ENCODE measurements around the gene CAPN14.

CAPN14 gene

GRCh38 chr2:31247711-31248110 is 30.4 kb upstream of the CAPN14 start:
- H3K9me2 ChIP-seq (replicated peaks; ENCODE audit: insufficient read depth, low read length), result no peaks in the 10 kb centered on the region
- H3F3A ChIP-seq (ENCODE audit: insufficient read depth, low read length), result no peaks in the 10 kb centered on the region
- DNase-seq, result no peak
- H3K36me3 ChIP-seq (replicated peaks; ENCODE audit: insufficient read depth, low read length), result no peaks in the 10 kb centered on the region
- peaks cover 6% of the 10 kb centered on the region; the same call in 1 of the 2 replicates for H3K4me1 ChIP-seq (ENCODE audit: low read length)
- no peak overlapping the region for H3K27ac ChIP-seq (ENCODE audit: low read length)
- no peak overlapping the region for H2AFZ ChIP-seq (ENCODE audit: low read length)
- H3K27me3 ChIP-seq (replicated peaks; ENCODE audit: insufficient read depth, low read length), result no peaks in the 10 kb centered on the region
- no peaks in the 10 kb centered on the region for H4K20me1 ChIP-seq (ENCODE audit: insufficient read depth, low read length)
- H3K9ac ChIP-seq (ENCODE audit: low read length), result no peak overlapping the region
- no peaks in the 10 kb centered on the region for H3K79me2 ChIP-seq (ENCODE audit: low read length)
- TF ChIP-seq CTCF (IDR thresholded peaks at IDR 0.05; ENCODE audit: low read length) (no peak), EZH2phosphoT487 (IDR thresholded peaks at IDR 0.05; ENCODE audit: low read length) (no peak), EZH2 (optimal IDR thresholded peaks at IDR 0.05; ENCODE audit: low read depth, low read length) (no peak)
- no peak overlapping the region for H3K4me3 ChIP-seq (ENCODE audit: low read length)
- H3K4me2 ChIP-seq (ENCODE audit: low read depth, low read length), result no peak overlapping the region
- no peaks in the 10 kb centered on the region for H3K9me3 ChIP-seq (replicated peaks; ENCODE audit: insufficient read depth, low read length)

- no peak overlapping the region for H2AFZ ChIP-seq (ENCODE audit: low read length)
- no peak overlapping the region for H3K27ac ChIP-seq (ENCODE audit: low read length)
- TF ChIP-seq EZH2phosphoT487 (IDR thresholded peaks at IDR 0.05; ENCODE audit: low read length) (no peak), CTCF (IDR thresholded peaks at IDR 0.05; ENCODE audit: low read length) (no peak), EZH2 (optimal IDR thresholded peaks at IDR 0.05; ENCODE audit: low read depth, low read length) (no peak)
- no peaks in the 10 kb centered on the region for H3K36me3 ChIP-seq (replicated peaks; ENCODE audit: insufficient read depth, low read length)
- no peaks in the 10 kb centered on the region for H3F3A ChIP-seq (ENCODE audit: insufficient read depth, low read length)
- no peak overlapping the region for H3K4me3 ChIP-seq (ENCODE audit: low read length)
- no peaks in the 10 kb centered on the region for H3K9me3 ChIP-seq (replicated peaks; ENCODE audit: insufficient read depth, low read length)
- H3K4me1 ChIP-seq (ENCODE audit: low read length), result peaks cover 6% of the 10 kb centered on the region; the same call in 1 of the 2 replicates
- no peak overlapping the region for H3K4me2 ChIP-seq (ENCODE audit: low read depth, low read length)
- no peaks in the 10 kb centered on the region for H3K27me3 ChIP-seq (replicated peaks; ENCODE audit: insufficient read depth, low read length)
- no peaks in the 10 kb centered on the region for H3K79me2 ChIP-seq (ENCODE audit: low read length)
- H4K20me1 ChIP-seq (ENCODE audit: insufficient read depth, low read length), result no peaks in the 10 kb centered on the region
- no peak overlapping the region for H3K9ac ChIP-seq (ENCODE audit: low read length)
- DNase-seq, result no peak
- no peaks in the 10 kb centered on the region for H3K9me2 ChIP-seq (replicated peaks; ENCODE audit: insufficient read depth, low read length)
Observed at GRCh38 chr2:31246184-31246852, 29.0 kb upstream of the CAPN14 start.

GRCh38 chr2:31244101-31244500 is 26.8 kb upstream of the CAPN14 start:
- Histone ChIP-seq H3K36me3 (replicated peaks; ENCODE audit: insufficient read depth, low read length) (no peaks in the 10 kb centered on the region), H3K4me3 (ENCODE audit: low read length) (no peak overlapping the region), H3F3A (ENCODE audit: insufficient read depth, low read length) (no peaks in the 10 kb centered on the region), H3K4me2 (ENCODE audit: low read depth, low read length) (no peak overlapping the region), H3K9ac (ENCODE audit: low read length) (no peak overlapping the region), H3K9me2 (replicated peaks; ENCODE audit: insufficient read depth, low read length) (no peaks in the 10 kb centered on the region), H3K4me1 (ENCODE audit: low read length) (peaks cover 4% of the 10 kb centered on the region; the same call in 1 of the 2 replicates), H3K79me2 (ENCODE audit: low read length) (no peaks in the 10 kb centered on the region), H3K27me3 (replicated peaks; ENCODE audit: insufficient read depth, low read length) (no peaks in the 10 kb centered on the region), H3K27ac (ENCODE audit: low read length) (no peak overlapping the region), H4K20me1 (ENCODE audit: insufficient read depth, low read length) (no peaks in the 10 kb centered on the region), H3K9me3 (replicated peaks; ENCODE audit: insufficient read depth, low read length) (no peaks in the 10 kb centered on the region), H2AFZ (ENCODE audit: low read length) (no peak overlapping the region)
- DNase-seq, result no peak
- TF ChIP-seq CTCF (IDR thresholded peaks at IDR 0.05; ENCODE audit: low read length) (no peak), EZH2phosphoT487 (IDR thresholded peaks at IDR 0.05; ENCODE audit: low read length) (no peak)

All from MM.1S (cell line).